Esophagus squamous epithelium (tissue), 5 donors: Measurements from ENCODE around the gene GMDS. TPM values are rescaled to one million over a fixed set of nuclear protein-coding genes. Genes with fewer than 3 reads are reported as not detected.

ENCODE experiments used
- DNase-seq: peaks from one replicate; lab custom pipeline; 2025; lab: John Stamatoyannopoulos, UW
- H3K27ac ChIP-seq, 4 donors: fragments of 200-600 bp; sonication (generic); one replicate each; pipeline ENCODE4 v1.5.1; 2016 to 2019; ENCODE audit warnings: mild to moderate bottlenecking in 1 of 4
- H3K27me3 ChIP-seq, 4 donors: fragments of 200-600 bp; sonication (generic); 1 replicate in 3 of 4; 2 replicates in 1 of 4; pipeline versions ENCODE4 v1.5.1 to v1.6.0; 2017 to 2021; ENCODE audit warnings: antibody characterized with exemption in 1 of 4
- H3K36me3 ChIP-seq, 3 donors: fragments of 200-600 bp; sonication (generic); one replicate each; pipeline ENCODE4 v1.5.1; 2016 to 2019
- H3K4me1 ChIP-seq, 3 donors: fragments of 200-600 bp; sonication (generic); one replicate each; pipeline ENCODE4 v1.5.1; 2017 to 2019
- H3K4me3 ChIP-seq, 4 donors: fragments of 200-600 bp; sonication (generic); 1 replicate in 3 of 4; 2 replicates in 1 of 4; pipeline ENCODE4 v1.5.1; 2016 to 2019; ENCODE audit warnings: mild to moderate bottlenecking in 2 of 4, moderate library complexity in 1 of 4
- H3K9me3 ChIP-seq, 3 donors: fragments of 200-600 bp; sonication (generic); one replicate each; pipeline ENCODE4 v1.5.1; 2016 to 2019
- CTCF ChIP-seq, 6 experiments: fragments of 450-650 bp in 4 of 6; fragments of 200-600 bp in 2 of 6; sonication (generic) in 2 of 6; IDR thresholded peaks; one replicate each; pipeline ENCODE4 v1.5.1; 2016 to 2019; ENCODE audit warnings: antibody characterized with exemption in 6 of 6, mild to moderate bottlenecking in 4 of 6, moderate library complexity in 4 of 6
- POLR2A ChIP-seq, 4 donors: fragments of 450-650 bp; IDR thresholded peaks; one replicate each; pipeline ENCODE4 v1.6.1; 2017; ENCODE audit warnings: antibody characterized with exemption in 4 of 4, mild to moderate bottlenecking in 4 of 4, moderate library complexity in 3 of 4
- WGBS, 2 donors: methylation state at CpG; one replicate each; pipeline ENCODE4 v1.1.5; 2018; 5-methylcytosine and 5-hydroxymethylcytosine counted together
- intact Hi-C: fragments of 100-400 bp; cut with DNase I; formaldehyde crosslinking; loops from one replicate; pipeline ENCODE4 v1.15.0; 2022
- total RNA-seq, 4 donors: library from RNA; depleted of rRNA; stranded (reverse); fragments of >200 nt; gene quantifications; one replicate each; pipeline ENCODE4 v1.1.0, GENCODE V29; 2016
- donor health status: DM: yes; HTN: yes; CAD: no.

Gene GMDS
- total RNA-seq, 4 donors from 2014 or later, result 17.9 to 58.7 (median 36.7) TPM

GRCh38 chr6:1712451-1712850, 533.0 kb downstream of the GMDS start:
- Histone ChIP-seq H3K27ac (no peak overlapping the region), H3K9me3 (no peaks in the 10 kb centered on the region), H3K4me3 (no peak overlapping the region), H3K36me3 (no peaks in the 10 kb centered on the region), H3K4me1 (no peaks in the 10 kb centered on the region), H3K27me3 (no peaks in the 10 kb centered on the region)
- WGBS, 2 donors, result 84 to 89% methylated on average over 3 of the region's 3 CpGs
- no peak for DNase-seq
- TF ChIP-seq CTCF (IDR thresholded peaks at IDR 0.05) (no peak), POLR2A (IDR thresholded peaks at IDR 0.05) (no peak)
- intact Hi-C loops, result no loop called here

GRCh38 chr6:1711136-1711535, 534.3 kb downstream of the GMDS start:
- intact Hi-C loops, result no loop called here
- H3K4me3 ChIP-seq, result no peak overlapping the region
- no peaks in the 10 kb centered on the region for H3K27me3 ChIP-seq
- no peak for DNase-seq
- H3K9me3 ChIP-seq, result no peaks in the 10 kb centered on the region
- no peaks in the 10 kb centered on the region for H3K4me1 ChIP-seq
- no peaks in the 10 kb centered on the region for H3K36me3 ChIP-seq
- WGBS, 2 donors, result 75 to 90% methylated on average over 2 of the region's 6 CpGs
- TF ChIP-seq POLR2A (IDR thresholded peaks at IDR 0.05) (no peak), CTCF (IDR thresholded peaks at IDR 0.05) (no peak)
- H3K27ac ChIP-seq, result no peak overlapping the region

- intact Hi-C loops, result no loop called here
- no peaks in the 10 kb centered on the region for H3K9me3 ChIP-seq
- H3K27me3 ChIP-seq, result no peaks in the 10 kb centered on the region
- H3K27ac ChIP-seq, result no peak overlapping the region
- no peaks in the 10 kb centered on the region for H3K4me1 ChIP-seq
- no peaks in the 10 kb centered on the region for H3K36me3 ChIP-seq
- TF ChIP-seq POLR2A (IDR thresholded peaks at IDR 0.05) (no peak), CTCF (IDR thresholded peaks at IDR 0.05) (no peak)
- 78 to 84% methylated on average over 7 to 8 of the region's 8 CpGs for WGBS, 2 donors
- DNase-seq, result no peak
- H3K4me3 ChIP-seq, result no peak overlapping the region
These were observed 536.2 kb downstream of the GMDS start for GRCh38 chr6:1709234-1709641.

GRCh38 chr6:1708820-1709219, 536.6 kb downstream of the GMDS start:
- Histone ChIP-seq H3K4me3 (no peak overlapping the region), H3K9me3 (no peaks in the 10 kb centered on the region), H3K36me3 (no peaks in the 10 kb centered on the region), H3K27me3 (no peaks in the 10 kb centered on the region), H3K4me1 (no peaks in the 10 kb centered on the region), H3K27ac (no peak overlapping the region)
- no peak for TF ChIP-seq CTCF (IDR thresholded peaks at IDR 0.05)
- no peak for TF ChIP-seq POLR2A (IDR thresholded peaks at IDR 0.05)
- intact Hi-C loops, result no loop called here
- 70 to 88% methylated on average over 2 of the region's 2 CpGs for WGBS, 2 donors
- no peak for DNase-seq

GRCh38 chr6:1708122-1708521, 537.3 kb downstream of the GMDS start:
- no peak for DNase-seq
- WGBS, 2 donors, result 92 to 93% methylated on average over 15 of the region's 15 CpGs
- intact Hi-C loops, result no loop called here
- Histone ChIP-seq H3K4me3 (no peak overlapping the region), H3K27me3 (no peaks in the 10 kb centered on the region), H3K27ac (peak overlapping the region in 1 of 4 donors; percentile 2), H3K36me3 (no peaks in the 10 kb centered on the region), H3K4me1 (no peaks in the 10 kb centered on the region), H3K9me3 (no peaks in the 10 kb centered on the region)
- TF ChIP-seq POLR2A (IDR thresholded peaks at IDR 0.05), result no peak
- no peak for TF ChIP-seq CTCF (IDR thresholded peaks at IDR 0.05)
